PC-3 (cell line): ENCODE measurements around the gene STX1A. TPM values are rescaled to one million over a fixed set of nuclear protein-coding genes. Genes with fewer than 3 reads are reported as not detected.

Experiments used
- ATAC-seq: fragments of 200-7000 bp; cut with Tn5 transposase; 2 replicates; pipeline ENCODE4 v1.9.1; 2020; ENCODE audit warnings: mild to moderate bottlenecking, moderate library complexity
- BruUV-seq: library from RNA; stranded (reverse); fragments of 400-500 nt; replicated peaks from 2 replicates; lab custom pipeline; 2021; lab: Mats Ljungman, UMichigan
- CTCF ChIA-PET: fragments of 300-600 bp; sonication (Branson Sonifier 250); formaldehyde crosslinking; loops from one replicate; lab custom pipeline; 2022; ENCODE audit warnings: antibody characterized with exemption; lab: Charles Lee
- POLR2A ChIA-PET: fragments of 300-600 bp; sonication (Branson Sonifier 250); formaldehyde crosslinking; loops from one replicate; lab custom pipeline; 2022; ENCODE audit warnings: antibody characterized with exemption; ENCODE audit not compliant: unreplicated experiment; lab: Charles Lee
- DNase-seq: peaks from one replicate; pipeline ENCODE4 v3.0.0-alpha.2; 2015
- H2AFZ ChIP-seq: fragments of 300-600 bp; sonication (generic); 2 replicates; pipeline ENCODE4 v1.6.0; 2016; ENCODE audit warnings: antibody characterized with exemption, low read length
- H3F3A ChIP-seq: fragments of 300-600 bp; sonication (generic); one replicate; pipeline ENCODE4 v1.6.0; 2017; ENCODE audit warnings: antibody characterized with exemption, low read length, control low read depth, mild to moderate bottlenecking; ENCODE audit not compliant: unreplicated experiment
- H3K27ac ChIP-seq: fragments of 300-600 bp; sonication (generic); 2 replicates; pipeline ENCODE4 v1.5.1; 2016; ENCODE audit warnings: mild to moderate bottlenecking, low read length
- H3K27me3 ChIP-seq: fragments of 300-600 bp; sonication (generic); 2 replicates; pipeline ENCODE4 v1.6.1; 2016; ENCODE audit warnings: low read length, mixed read lengths
- H3K36me3 ChIP-seq: fragments of 300-600 bp; sonication (generic); 2 replicates; pipeline ENCODE4 v1.6.1; 2016; ENCODE audit warnings: low read depth, mixed run types, low read length, mixed read lengths
- H3K4me1 ChIP-seq: fragments of 300-600 bp; sonication (generic); 2 replicates; pipeline ENCODE4 v1.5.1; 2016; ENCODE audit warnings: low read length; ENCODE audit not compliant: insufficient read depth
- H3K4me2 ChIP-seq: fragments of 300-600 bp; sonication (generic); 2 replicates; pipeline ENCODE4 v1.6.0; 2016; ENCODE audit warnings: low read length
- H3K4me3 ChIP-seq: fragments of 300-600 bp; sonication (generic); 2 replicates; pipeline ENCODE4 v1.5.1; 2016; ENCODE audit warnings: mild to moderate bottlenecking, low read length, mixed read lengths
- H3K79me2 ChIP-seq: fragments of 300-600 bp; sonication (generic); 2 replicates; pipeline ENCODE4 v1.6.1; 2017; ENCODE audit warnings: low read length, mixed read lengths
- H3K9ac ChIP-seq: fragments of 300-600 bp; sonication (generic); 2 replicates; pipeline ENCODE4 v1.6.0; 2016; ENCODE audit warnings: mild to moderate bottlenecking, low read length
- H3K9me2 ChIP-seq: fragments of 300-600 bp; sonication (generic); replicated peaks from 2 replicates; pipeline ENCODE4 v1.6.1; 2016; ENCODE audit warnings: mixed run types, low read length, mixed read lengths
- H3K9me3 ChIP-seq: fragments of 300-600 bp; sonication (generic); 2 replicates; pipeline ENCODE4 v1.6.1; 2016; ENCODE audit warnings: low read length, mixed read lengths
- H4K20me1 ChIP-seq: fragments of 300-600 bp; sonication (generic); 2 replicates; pipeline ENCODE4 v1.6.1; 2016; ENCODE audit warnings: low read length, mixed read lengths
- EZH2 ChIP-seq: fragments of 300-600 bp; sonication (generic); IDR thresholded peaks from one replicate; pipeline ENCODE4 v1.6.1; 2017; ENCODE audit warnings: antibody characterized with exemption, mild to moderate bottlenecking, low read length; ENCODE audit not compliant: unreplicated experiment
- EZH2phosphoT487 ChIP-seq: fragments of 300-600 bp; sonication (generic); IDR thresholded peaks from 2 replicates; pipeline ENCODE4 v1.6.1; 2018; ENCODE audit warnings: mild to moderate bottlenecking, antibody characterized with exemption, low read length, borderline replicate concordance
- intact Hi-C: fragments of 100-400 bp; cut with micrococcal nuclease; formaldehyde crosslinking; loops from 2 replicates; pipeline ENCODE4 v1.9.0; 2023
- total RNA-seq: library from RNA; depleted of rRNA; stranded (reverse); fragments of >200 nt; gene quantifications from 2 replicates; pipeline ENCODE4 v1.2.3, GENCODE V29; 2014
- TF ChIP-seq, protein P1 (sequence below): fragments of 300-600 bp; sonication (generic); conservative IDR thresholded peaks from 2 replicates; pipeline ENCODE4 v1.5.1; 2017; ENCODE audit warnings: antibody characterized with exemption, low read depth, mild to moderate bottlenecking, low read length

The STX1A gene
- total RNA-seq, 1 experiment from 2014 or later = 145 TPM

DNA sequence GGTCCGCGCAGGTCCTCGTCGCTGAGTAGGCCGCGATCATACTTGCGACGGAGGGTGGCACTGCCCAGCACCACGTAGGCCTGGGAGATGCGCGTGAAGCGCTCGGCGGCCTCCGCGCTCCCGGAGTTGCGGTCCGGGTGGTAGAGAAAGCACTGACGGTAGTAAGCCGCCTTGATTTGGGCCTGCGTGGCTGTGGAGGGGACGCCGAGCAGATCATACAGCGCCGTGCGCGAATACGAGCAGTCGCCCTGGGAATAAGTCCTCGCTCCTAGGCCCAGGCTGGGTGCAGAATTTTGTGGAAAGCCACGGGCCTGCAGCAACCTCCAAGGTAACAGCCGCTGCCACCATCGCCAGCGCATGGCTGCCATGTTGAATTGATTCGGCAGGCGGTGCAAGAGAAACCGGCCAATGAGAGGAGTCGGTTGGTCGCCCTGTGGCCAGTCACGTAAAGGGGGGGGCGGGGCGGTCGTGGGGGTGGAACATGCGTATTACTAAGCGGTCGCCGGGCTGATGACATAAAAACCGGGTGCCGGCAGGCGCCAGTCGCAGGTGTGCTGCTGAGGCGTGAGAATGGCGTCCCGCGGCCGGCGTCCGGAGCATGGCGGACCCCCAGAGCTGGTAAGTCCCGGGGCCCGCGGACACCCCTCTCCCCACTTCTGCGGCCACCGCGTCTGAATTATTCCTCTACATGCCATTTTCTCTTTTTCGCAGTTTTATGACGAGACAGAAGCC is 36.2 kb downstream of the STX1A start, which contains the start of the genes BUD23 and DNAJC30:
Gene BUD23, plus strand, starts transcription at position 542 of the 732 bp plus-strand sequence. Its CDS starts 29 bp downstream, at position 571.
Gene DNAJC30, minus strand, starts transcription at position 398 of the 732 bp plus-strand sequence. Its CDS starts 30 bp downstream, at position 368.
- peak within 1 kb of the TSS; percentile 96 for H3K4me2 ChIP-seq
- H3K9me2 ChIP-seq = no peaks in the 10 kb centered on the region
- BruUV-seq = no TSS peak
- peaks cover 92% of the 10 kb centered on the region for H3K79me2 ChIP-seq
- H4K20me1 ChIP-seq = peaks cover 14% of the 10 kb centered on the region
- TF ChIP-seq EZH2phosphoT487 (no peak), EZH2 (no peak)
- TF ChIP-seq, protein P1, sequence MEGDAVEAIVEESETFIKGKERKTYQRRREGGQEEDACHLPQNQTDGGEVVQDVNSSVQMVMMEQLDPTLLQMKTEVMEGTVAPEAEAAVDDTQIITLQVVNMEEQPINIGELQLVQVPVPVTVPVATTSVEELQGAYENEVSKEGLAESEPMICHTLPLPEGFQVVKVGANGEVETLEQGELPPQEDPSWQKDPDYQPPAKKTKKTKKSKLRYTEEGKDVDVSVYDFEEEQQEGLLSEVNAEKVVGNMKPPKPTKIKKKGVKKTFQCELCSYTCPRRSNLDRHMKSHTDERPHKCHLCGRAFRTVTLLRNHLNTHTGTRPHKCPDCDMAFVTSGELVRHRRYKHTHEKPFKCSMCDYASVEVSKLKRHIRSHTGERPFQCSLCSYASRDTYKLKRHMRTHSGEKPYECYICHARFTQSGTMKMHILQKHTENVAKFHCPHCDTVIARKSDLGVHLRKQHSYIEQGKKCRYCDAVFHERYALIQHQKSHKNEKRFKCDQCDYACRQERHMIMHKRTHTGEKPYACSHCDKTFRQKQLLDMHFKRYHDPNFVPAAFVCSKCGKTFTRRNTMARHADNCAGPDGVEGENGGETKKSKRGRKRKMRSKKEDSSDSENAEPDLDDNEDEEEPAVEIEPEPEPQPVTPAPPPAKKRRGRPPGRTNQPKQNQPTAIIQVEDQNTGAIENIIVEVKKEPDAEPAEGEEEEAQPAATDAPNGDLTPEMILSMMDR = no peak
- CTCF ChIA-PET = no interaction called here
- ATAC-seq = peak; percentile 83
- H3K4me3 ChIP-seq = peak within 1 kb of the TSS; percentile 97
- H3K9me3 ChIP-seq = no peaks in the 10 kb centered on the region
- intact Hi-C loops = loop anchor here (2.0 kb wide), 1 partner anchor 22 kb away; no protein-coding TSS in a partner anchor
- peak within 1 kb of the TSS; percentile 46 for H3K27ac ChIP-seq
- no peaks in the 10 kb centered on the region for H3F3A ChIP-seq
- peaks cover 19% of the 10 kb centered on the region for H3K4me1 ChIP-seq
- H3K27me3 ChIP-seq = no peaks in the 10 kb centered on the region
- DNase-seq = peak; percentile 86
- H3K9ac ChIP-seq = peak within 1 kb of the TSS; percentile 96
- peak within 1 kb of the TSS; percentile 88 for H2AFZ ChIP-seq
- POLR2A ChIA-PET = interaction anchor here (0.5 kb wide), 1 partner anchor 24 kb away, joined by 6 read pairs; no protein-coding TSS in a partner anchor
- peaks cover 19% of the 10 kb centered on the region; the same call in 1 of the 2 replicates for H3K36me3 ChIP-seq

DNA sequence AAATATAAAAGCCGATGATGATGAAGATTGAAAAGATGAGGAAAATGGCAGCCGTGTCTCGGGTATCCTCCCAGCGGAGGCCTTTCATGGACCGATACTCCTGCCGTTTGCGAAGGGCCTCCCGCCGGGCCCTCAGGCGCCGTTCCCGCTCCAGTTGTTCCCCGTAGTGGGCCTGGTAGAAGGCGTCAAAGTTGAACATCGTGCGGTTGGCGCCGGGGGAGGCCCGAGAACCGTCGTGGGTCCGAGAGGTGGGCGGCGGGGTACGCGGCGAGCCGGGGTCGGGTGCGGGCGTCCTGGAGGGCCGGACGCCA is 36.8 kb downstream of the STX1A start:
- peaks cover 16% of the 10 kb centered on the region; the same call in 1 of the 2 replicates for H3K36me3 ChIP-seq

More for the DNA sequence above, 36.8 kb downstream of the STX1A start:
- intact Hi-C loops = loop anchor here (2.0 kb wide), 1 partner anchor 22 kb away; no protein-coding TSS in a partner anchor
- ATAC-seq (peak; percentile 1; the same call in 1 of the 2 replicates), DNase-seq (no peak)
- no peaks in the 10 kb centered on the region for H3F3A ChIP-seq
- BruUV-seq = no TSS peak
- CTCF ChIA-PET = no interaction called here
- POLR2A ChIA-PET = no interaction called here
- H3K27ac ChIP-seq = peak overlapping the region; percentile 46
- H4K20me1 ChIP-seq = peaks cover 14% of the 10 kb centered on the region
- TF ChIP-seq EZH2phosphoT487 (no peak), EZH2 (no peak)
- TF ChIP-seq, protein P1 = no peak
- H3K4me1 ChIP-seq = peaks cover 19% of the 10 kb centered on the region
- H3K9me2 ChIP-seq = no peaks in the 10 kb centered on the region
- H3K4me3 ChIP-seq = peak overlapping the region; percentile 97
- peak overlapping the region; percentile 88 for H2AFZ ChIP-seq
- no peaks in the 10 kb centered on the region for H3K9me3 ChIP-seq
- H3K79me2 ChIP-seq = peaks cover 92% of the 10 kb centered on the region
- H3K27me3 ChIP-seq = no peaks in the 10 kb centered on the region
- peak overlapping the region; percentile 96 for H3K4me2 ChIP-seq
- H3K9ac ChIP-seq = peak overlapping the region; percentile 96
